HFFc6 (cell line): ENCODE data around the gene FAT2. TPM values are rescaled to one million over a fixed set of nuclear protein-coding genes. Genes with fewer than 3 reads are reported as not detected.

Experiments
- DNase-seq: peaks from one replicate; pipeline ENCODE4 v3.0.0-alpha.2; 2018
- H3K27ac Mint-ChIP-seq: 2 replicates; pipeline ENCODE4 v1.8.0; 2020; ENCODE audit warnings: mild to moderate bottlenecking, mixed read lengths
- H3K27me3 Mint-ChIP-seq: 2 replicates; pipeline ENCODE4 v1.8.0; 2021; ENCODE audit warnings: mild to moderate bottlenecking, moderate library complexity, mixed read lengths; ENCODE audit not compliant: insufficient read depth
- H3K36me3 Mint-ChIP-seq: 2 replicates; pipeline ENCODE4 v1.8.0; 2021; ENCODE audit warnings: low read depth, mixed read lengths
- H3K4me1 Mint-ChIP-seq: 2 replicates; pipeline ENCODE4 v1.8.0; 2020; ENCODE audit warnings: low read depth, mixed read lengths
- H3K4me3 Mint-ChIP-seq: 2 replicates; pipeline ENCODE4 v1.8.0; 2020; ENCODE audit warnings: mild to moderate bottlenecking, moderate library complexity, mixed read lengths
- H3K9me3 Mint-ChIP-seq: 2 replicates; pipeline ENCODE4 v1.8.0; 2020; ENCODE audit warnings: mild to moderate bottlenecking, mixed read lengths
- total RNA-seq, 6 experiments: library from RNA; stranded (reverse); fragmentation: NEBNext Ultra II Directional; extraction: Animal tissue kit (Norgen Biotek cat#: 25700); gene quantifications; 2 replicates in 1 of 6; 3 replicates in 5 of 6; pipeline ENCODE4 v1.2.3, GENCODE V29; 2021
- TF ChIP-seq, protein P1 (sequence below): fragments of 200-600 bp; sonication (generic); IDR thresholded peaks from 2 replicates; pipeline ENCODE4 v1.5.0; 2021; ENCODE audit warnings: antibody characterized with exemption, mild to moderate bottlenecking

The FAT2 gene
- total RNA-seq, 6 experiments from 2014 or later, result not detected

GRCh38 chr5:151551985-151552384 lies 39.1 kb downstream of the FAT2 start:
- no peaks in the 10 kb centered on the region for H3K36me3 Mint-ChIP-seq
- no peak overlapping the region for H3K27ac Mint-ChIP-seq
- no peaks in the 10 kb centered on the region for H3K4me1 Mint-ChIP-seq
- no peak for DNase-seq
- no peak overlapping the region for H3K4me3 Mint-ChIP-seq
- H3K27me3 Mint-ChIP-seq, result peaks cover 21% of the 10 kb centered on the region
- no peaks in the 10 kb centered on the region for H3K9me3 Mint-ChIP-seq
- TF ChIP-seq, protein P1, sequence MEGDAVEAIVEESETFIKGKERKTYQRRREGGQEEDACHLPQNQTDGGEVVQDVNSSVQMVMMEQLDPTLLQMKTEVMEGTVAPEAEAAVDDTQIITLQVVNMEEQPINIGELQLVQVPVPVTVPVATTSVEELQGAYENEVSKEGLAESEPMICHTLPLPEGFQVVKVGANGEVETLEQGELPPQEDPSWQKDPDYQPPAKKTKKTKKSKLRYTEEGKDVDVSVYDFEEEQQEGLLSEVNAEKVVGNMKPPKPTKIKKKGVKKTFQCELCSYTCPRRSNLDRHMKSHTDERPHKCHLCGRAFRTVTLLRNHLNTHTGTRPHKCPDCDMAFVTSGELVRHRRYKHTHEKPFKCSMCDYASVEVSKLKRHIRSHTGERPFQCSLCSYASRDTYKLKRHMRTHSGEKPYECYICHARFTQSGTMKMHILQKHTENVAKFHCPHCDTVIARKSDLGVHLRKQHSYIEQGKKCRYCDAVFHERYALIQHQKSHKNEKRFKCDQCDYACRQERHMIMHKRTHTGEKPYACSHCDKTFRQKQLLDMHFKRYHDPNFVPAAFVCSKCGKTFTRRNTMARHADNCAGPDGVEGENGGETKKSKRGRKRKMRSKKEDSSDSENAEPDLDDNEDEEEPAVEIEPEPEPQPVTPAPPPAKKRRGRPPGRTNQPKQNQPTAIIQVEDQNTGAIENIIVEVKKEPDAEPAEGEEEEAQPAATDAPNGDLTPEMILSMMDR, result no peak

- Mint-ChIP-seq H3K4me1 (no peaks in the 10 kb centered on the region), H3K4me3 (no peak overlapping the region)
Measured at GRCh38 chr5:151550146-151550545, 41.0 kb downstream of the FAT2 start.

DNA sequence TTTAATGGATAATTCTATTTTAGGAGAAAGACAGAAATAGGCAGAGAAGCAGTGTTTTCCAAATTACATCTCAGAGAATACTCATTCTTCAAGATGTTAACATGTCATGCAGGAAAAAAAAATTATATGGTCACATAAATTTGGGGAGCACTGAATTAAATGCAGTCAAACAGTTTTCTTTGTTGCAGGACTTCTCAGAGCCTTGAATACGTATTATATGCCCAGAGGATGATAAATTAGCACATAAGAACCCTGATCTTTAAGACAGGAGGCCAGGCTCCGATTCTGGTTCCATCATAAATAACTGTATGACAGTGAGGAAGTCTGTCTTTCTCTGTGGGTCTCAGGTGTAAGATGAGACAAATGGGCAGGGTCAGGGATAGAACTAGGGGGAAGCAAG lies 41.4 kb downstream of the FAT2 start:
- H3K4me1 Mint-ChIP-seq, result no peaks in the 10 kb centered on the region
- TF ChIP-seq, protein P1, result no peak
- no peaks in the 10 kb centered on the region for H3K9me3 Mint-ChIP-seq
- H3K27ac Mint-ChIP-seq, result no peak overlapping the region
- peaks cover 21% of the 10 kb centered on the region for H3K27me3 Mint-ChIP-seq
- no peaks in the 10 kb centered on the region for H3K36me3 Mint-ChIP-seq
- DNase-seq, result no peak
- H3K4me3 Mint-ChIP-seq, result no peak overlapping the region

More at GRCh38 chr5:151550146-151550545, 41.0 kb downstream of the FAT2 start:
- H3K27me3 Mint-ChIP-seq, result peaks cover 19% of the 10 kb centered on the region
- H3K9me3 Mint-ChIP-seq, result no peaks in the 10 kb centered on the region
- TF ChIP-seq, protein P1, result no peak
- H3K36me3 Mint-ChIP-seq, result no peaks in the 10 kb centered on the region
- no peak overlapping the region for H3K27ac Mint-ChIP-seq
- no peak for DNase-seq

DNA sequence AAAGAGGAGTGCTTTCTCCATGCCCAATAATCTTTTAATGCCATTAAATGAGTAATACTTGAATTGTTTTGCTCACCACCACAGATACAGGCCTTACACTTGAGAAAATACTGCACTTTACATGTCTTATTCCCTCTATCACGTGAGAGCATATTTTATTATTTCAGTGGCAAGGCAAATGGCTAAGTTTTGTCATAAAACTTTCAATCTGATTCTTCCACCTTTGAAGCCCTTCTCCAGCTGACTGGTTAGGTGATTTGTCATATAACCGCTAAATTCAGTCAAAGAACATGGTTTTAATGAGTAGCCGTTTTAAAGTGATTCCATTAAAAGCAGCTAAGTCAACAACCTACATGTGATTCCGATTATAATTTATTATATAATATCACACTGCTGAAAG lies 43.8 kb downstream of the FAT2 start:
- H3K36me3 Mint-ChIP-seq, result no peaks in the 10 kb centered on the region
- TF ChIP-seq, protein P1, result no peak
- H3K9me3 Mint-ChIP-seq, result no peaks in the 10 kb centered on the region
- H3K27me3 Mint-ChIP-seq, result peaks cover 24% of the 10 kb centered on the region
- no peaks in the 10 kb centered on the region for H3K4me1 Mint-ChIP-seq
- no peak overlapping the region for H3K27ac Mint-ChIP-seq
- H3K4me3 Mint-ChIP-seq, result no peak overlapping the region
- no peak for DNase-seq

GRCh38 chr5:151541571-151541970 lies 49.6 kb downstream of the FAT2 start:
- peaks cover 7% of the 10 kb centered on the region for H3K4me1 Mint-ChIP-seq
- TF ChIP-seq, protein P1, result no peak
- no peak overlapping the region for H3K4me3 Mint-ChIP-seq
- no peaks in the 10 kb centered on the region for H3K9me3 Mint-ChIP-seq
- H3K27me3 Mint-ChIP-seq, result peaks cover 14% of the 10 kb centered on the region
- no peak for DNase-seq
- no peak overlapping the region for H3K27ac Mint-ChIP-seq
- no peaks in the 10 kb centered on the region for H3K36me3 Mint-ChIP-seq

Other genes with a start within 250 kb of the FAT2 start
- gene SLC36A2, start 243.8 kb downstream of the FAT2 start, total RNA-seq, result not detected
- 10 to 100 TPM in 3 of 6 experiments, 1 to 10 TPM in 3; 9.2 to 13.1 (median 10.3) TPM for gene SLC36A1, start 143.7 kb downstream of the FAT2 start, total RNA-seq
- 1,000 to 10,000 TPM; 3,729 to 5,836 (median 4,094) TPM for gene SPARC, start 95.6 kb upstream of the FAT2 start, total RNA-seq
- 100 to 1,000 TPM; 148 to 185 (median 155) TPM for gene ATOX1, start 167.3 kb upstream of the FAT2 start, total RNA-seq
- 100 to 1,000 TPM; 242 to 284 (median 245) TPM for gene G3BP1, start 180.6 kb upstream of the FAT2 start, total RNA-seq